GM12873 (cell line): ENCODE measurements around the gene RBM23.

ENCODE experiments used
- TF ChIP-seq, protein P1 (sequence below): IDR thresholded peaks from 2 replicates; pipeline ENCODE4 v1.5.1; 2012; ENCODE audit warnings: low read depth, mild to moderate bottlenecking, moderate library complexity, low read length, control low read depth; ENCODE audit not compliant: insufficient read depth; ENCODE audit errors: missing control alignments

The RBM23 gene

DNA sequence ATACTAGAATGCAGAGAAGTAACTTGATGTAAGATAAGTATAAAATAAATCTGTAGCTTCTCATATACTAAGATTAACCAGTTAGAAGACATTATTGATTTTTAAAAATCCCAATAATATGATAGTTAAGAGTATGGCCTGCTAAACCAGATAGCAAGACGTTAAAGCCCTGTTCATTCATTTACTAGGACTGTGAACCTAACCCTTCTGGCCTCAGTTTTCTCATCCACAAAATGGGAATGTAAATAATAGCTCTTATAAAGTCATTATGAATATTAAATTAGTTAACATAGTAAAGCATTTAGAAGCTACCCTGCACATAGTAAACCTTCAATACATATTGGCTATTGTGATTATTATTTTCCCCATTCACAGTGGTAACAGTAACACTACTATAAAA, 16.2 kb upstream of the RBM23 start:
- TF ChIP-seq, protein P1, sequence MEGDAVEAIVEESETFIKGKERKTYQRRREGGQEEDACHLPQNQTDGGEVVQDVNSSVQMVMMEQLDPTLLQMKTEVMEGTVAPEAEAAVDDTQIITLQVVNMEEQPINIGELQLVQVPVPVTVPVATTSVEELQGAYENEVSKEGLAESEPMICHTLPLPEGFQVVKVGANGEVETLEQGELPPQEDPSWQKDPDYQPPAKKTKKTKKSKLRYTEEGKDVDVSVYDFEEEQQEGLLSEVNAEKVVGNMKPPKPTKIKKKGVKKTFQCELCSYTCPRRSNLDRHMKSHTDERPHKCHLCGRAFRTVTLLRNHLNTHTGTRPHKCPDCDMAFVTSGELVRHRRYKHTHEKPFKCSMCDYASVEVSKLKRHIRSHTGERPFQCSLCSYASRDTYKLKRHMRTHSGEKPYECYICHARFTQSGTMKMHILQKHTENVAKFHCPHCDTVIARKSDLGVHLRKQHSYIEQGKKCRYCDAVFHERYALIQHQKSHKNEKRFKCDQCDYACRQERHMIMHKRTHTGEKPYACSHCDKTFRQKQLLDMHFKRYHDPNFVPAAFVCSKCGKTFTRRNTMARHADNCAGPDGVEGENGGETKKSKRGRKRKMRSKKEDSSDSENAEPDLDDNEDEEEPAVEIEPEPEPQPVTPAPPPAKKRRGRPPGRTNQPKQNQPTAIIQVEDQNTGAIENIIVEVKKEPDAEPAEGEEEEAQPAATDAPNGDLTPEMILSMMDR: no peak

GRCh38 chr14:22932146-22932545, 13.2 kb upstream of the RBM23 start:
- TF ChIP-seq, protein P1: no peak

- TF ChIP-seq, protein P1: no peak
These were observed 11.0 kb upstream of the RBM23 start for GRCh38 chr14:22929961-22930364.

- TF ChIP-seq, protein P1: no peak
These were observed 10.4 kb upstream of the RBM23 start, which contains the start of gene PRMT5 for GRCh38 chr14:22929104-22929960. Gene PRMT5, minus strand, starts transcription at chr14:22929376. Its CDS starts 15 bp downstream, at chr14:22929361.

- TF ChIP-seq, protein P1: no peak
These were observed 9.5 kb upstream of the RBM23 start for GRCh38 chr14:22928237-22929103.

GRCh38 chr14:22926316-22926715, 7.4 kb upstream of the RBM23 start:
- TF ChIP-seq, protein P1: no peak

GRCh38 chr14:22925513-22925912, 6.6 kb upstream of the RBM23 start:
- TF ChIP-seq, protein P1: no peak
